ENCODE results near the gene ZNF850. TPM values are rescaled to one million over a fixed set of nuclear protein-coding genes. Genes with fewer than 3 reads are reported as not detected.

The ZNF850 gene
- total and polyA plus RNA-seq, 2 donors from 2014 or later, result 0.09 to 4.2 TPM

GRCh38 chr19:36707134-36707533 lies 65.5 kb downstream of the ZNF850 start:
- TF ChIP-seq CTCF (IDR thresholded peaks at IDR 0.05; ENCODE audit: borderline replicate concordance, extremely low read depth, insufficient read depth), result no peak
- Histone ChIP-seq H3K36me3 (ENCODE audit: control insufficient read depth in 2 of 3, insufficient read depth in 3 of 3, low read length in 3 of 3) (peaks cover under 1 to 10% (median 4%) of the 10 kb centered on the region in 3 donors), H3K27ac (ENCODE audit: low read depth in 2 of 2, low read length in 2 of 2) (no peak overlapping the region), H3K9ac (ENCODE audit: low read length in 3 of 3) (no peak overlapping the region), H3K4me1 (ENCODE audit: control insufficient read depth in 2 of 3, insufficient read depth in 2 of 3, low read depth in 1 of 3, low read length in 3 of 3) (no peaks in the 10 kb centered on the region), H3K9me3 (ENCODE audit: control insufficient read depth in 2 of 3, insufficient read depth in 1 of 3, low read length in 3 of 3) (peaks cover 9 to 73% (median 33%) of the 10 kb centered on the region in 3 donors), H3K4me3 (ENCODE audit: low read length in 3 of 3) (no peak overlapping the region), H3K27me3 (ENCODE audit: control insufficient read depth, insufficient read depth, low read length) (no peaks in the 10 kb centered on the region)
- DNase-seq (no peak), FAIRE-seq (no peak)
- intact Hi-C loops (cut with DNase I), result no loop called here

DNA sequence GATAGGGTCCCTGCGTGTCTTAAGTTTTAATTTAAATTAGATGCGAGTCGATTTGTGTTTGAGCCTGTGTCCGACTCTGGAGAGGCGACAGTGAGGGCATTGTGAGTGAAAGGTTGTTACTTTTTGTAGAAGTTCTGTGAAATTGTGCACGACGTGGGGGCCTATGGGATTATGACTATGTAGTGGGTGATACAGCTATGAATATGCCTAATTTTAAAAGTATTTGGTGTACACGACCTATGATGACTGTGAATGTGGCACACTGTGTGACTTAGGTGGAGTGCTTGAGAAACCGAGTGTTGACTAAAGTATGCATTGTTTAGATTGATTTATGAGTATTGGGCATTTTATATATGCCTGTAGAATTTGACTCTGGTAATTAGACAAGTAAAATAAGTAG lies 84.5 kb downstream of the ZNF850 start:
- Histone ChIP-seq H3K27ac (ENCODE audit: low read depth in 2 of 2, low read length in 2 of 2) (no peak overlapping the region), H3K9me3 (ENCODE audit: control insufficient read depth in 2 of 3, insufficient read depth in 1 of 3, low read length in 3 of 3) (no peaks in the 10 kb centered on the region), H3K9ac (ENCODE audit: low read length in 3 of 3) (peak overlapping the region; percentile 60 to 72 (median 63)), H3K27me3 (ENCODE audit: control insufficient read depth, insufficient read depth, low read length) (no peaks in the 10 kb centered on the region), H3K36me3 (ENCODE audit: control insufficient read depth in 2 of 3, insufficient read depth in 3 of 3, low read length in 3 of 3) (peaks cover 11 to 15% (median 13%) of the 10 kb centered on the region in 3 donors), H3K4me3 (ENCODE audit: low read length in 3 of 3) (peak overlapping the region; percentile 74 to 99 (median 96)), H3K4me1 (ENCODE audit: control insufficient read depth in 2 of 3, insufficient read depth in 2 of 3, low read depth in 1 of 3, low read length in 3 of 3) (peaks cover 0 to 12% (median 6%) of the 10 kb centered on the region in 3 donors)
- TF ChIP-seq CTCF (IDR thresholded peaks at IDR 0.05; ENCODE audit: borderline replicate concordance, extremely low read depth, insufficient read depth), result no peak
- no peak for DNase-seq
- FAIRE-seq, result no peak
- intact Hi-C loops (cut with DNase I), result no loop called here

DNA sequence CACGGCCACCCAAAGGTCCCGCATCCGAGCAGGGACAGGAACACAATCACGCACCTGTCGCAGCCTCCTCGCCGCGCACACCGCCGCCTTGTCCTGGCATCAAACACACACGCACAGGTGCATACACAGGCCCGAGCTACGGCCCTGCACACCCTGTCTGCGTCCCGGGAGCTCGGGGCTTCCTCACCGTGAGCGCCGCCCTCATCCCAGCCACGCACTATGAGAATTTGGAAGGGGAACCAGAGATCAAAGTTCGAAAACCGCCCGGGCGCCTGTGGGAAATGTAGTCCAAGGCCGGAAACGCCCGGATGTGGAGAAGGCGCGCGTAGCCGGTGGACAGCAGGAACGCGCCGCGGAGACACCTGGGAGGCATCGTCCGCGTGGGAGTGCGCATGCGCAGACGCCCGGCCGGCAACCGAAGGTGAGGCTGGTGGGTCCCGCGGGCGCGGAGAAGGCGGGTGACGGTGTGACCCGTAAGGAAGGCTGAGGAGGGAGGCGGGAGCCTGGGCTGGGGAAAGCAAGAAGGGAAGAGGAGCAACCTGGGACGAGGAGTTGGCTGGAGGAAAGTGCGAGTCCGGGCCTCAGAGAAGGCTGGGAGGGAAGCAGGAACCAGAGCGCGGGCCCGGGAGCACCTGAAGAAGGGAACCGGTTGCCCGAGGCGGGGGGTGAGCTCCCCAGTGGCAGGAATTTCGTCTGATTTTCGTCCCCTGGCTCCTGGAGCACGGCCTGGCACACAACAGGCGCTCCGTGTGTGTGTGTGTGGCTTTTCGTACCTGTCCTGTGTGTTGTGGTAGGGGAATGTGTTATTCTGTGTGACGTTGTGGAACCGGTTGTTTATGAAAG lies 85.2 kb downstream of the ZNF850 start, which contains the start of gene ZNF567:
Gene ZNF567, plus strand, starts transcription at position 399 of the 843 bp plus-strand sequence. CDS start 7,256 bp downstream, outside the sequence.
- no peak for TF ChIP-seq CTCF (IDR thresholded peaks at IDR 0.05; ENCODE audit: borderline replicate concordance, extremely low read depth, insufficient read depth)
- H3K36me3 ChIP-seq (ENCODE audit: control insufficient read depth in 2 of 3, insufficient read depth in 3 of 3, low read length in 3 of 3), result peaks cover 9 to 13% (median 12%) of the 10 kb centered on the region in 3 donors
- no peaks in the 10 kb centered on the region for H3K9me3 ChIP-seq (ENCODE audit: control insufficient read depth in 2 of 3, insufficient read depth in 1 of 3, low read length in 3 of 3)
- peak; percentile 97 to 99 (median 98) for DNase-seq
- peak within 1 kb of the TSS; percentile 35 to 68 for H3K27ac ChIP-seq (ENCODE audit: low read depth in 2 of 2, low read length in 2 of 2)
- H3K9ac ChIP-seq (ENCODE audit: low read length in 3 of 3), result peak within 1 kb of the TSS; percentile 75 to 97 (median 79)
- H3K27me3 ChIP-seq (ENCODE audit: control insufficient read depth, insufficient read depth, low read length), result no peaks in the 10 kb centered on the region
- peak within 1 kb of the TSS; percentile 96 to 99 (median 96) for H3K4me3 ChIP-seq (ENCODE audit: low read length in 3 of 3)
- FAIRE-seq, result no peak
- H3K4me1 ChIP-seq (ENCODE audit: control insufficient read depth in 2 of 3, insufficient read depth in 2 of 3, low read depth in 1 of 3, low read length in 3 of 3), result peaks cover 0 to 12% (median 6%) of the 10 kb centered on the region in 3 donors
- intact Hi-C loops (cut with DNase I), result no loop called here
